H1 (cell line): Measurements from ENCODE around the gene PLXDC2. TPM values are rescaled to one million over a fixed set of nuclear protein-coding genes. Genes with fewer than 3 reads are reported as not detected.

Experiments
- NRF1 ChIP-seq: IDR thresholded peaks from 2 replicates; pipeline ENCODE4 v1.6.1; 2011; ENCODE audit warnings: mild to moderate bottlenecking, low read depth, low read length, improper control_type of control experiment
- RNF2 ChIP-seq: fragments of 200-900, 300-1000 bp; sonication (generic); IDR thresholded peaks from 2 replicates; pipeline ENCODE4 v1.7.1; 2016; ENCODE audit warnings: borderline replicate concordance, low read depth, mild to moderate bottlenecking, antibody characterized with exemption, low read length; ENCODE audit not compliant: poor library complexity, severe bottlenecking; ENCODE audit errors: missing control alignments
- SP1 ChIP-seq: IDR thresholded peaks from 2 replicates; pipeline ENCODE4 v1.6.1; 2011; ENCODE audit warnings: low read depth, low read length
- polyA plus RNA-seq, 7 experiments: library from polyadenylated mRNA; depleted of rRNA in 3 of 7; stranded (reverse) in 5 of 7; unstranded in 2 of 7; fragments of >200 nt in 5 of 7; fragments of 200-250 nt in 2 of 7; gene quantifications; 1 replicate in 5 of 7; 2 replicates in 1 of 7; 4 replicates in 1 of 7; pipeline versions ENCODE4 v1.2.1 to v1.2.3, GENCODE V29; 2011 to 2013; ENCODE audit warnings: missing spikeins in 2 of 7, mixed read lengths in 2 of 7
- total RNA-seq: library from RNA; stranded (reverse); fragmentation: NEBNext Ultra II Directional; extraction: Animal tissue kit (Norgen Biotek cat#: 25700); gene quantifications from 2 replicates; pipeline ENCODE4 v1.2.1, GENCODE V29; 2021

Gene PLXDC2
- total and polyA plus RNA-seq, 2 of the 8 experiments (the other 6 are each of a cell fraction or from before 2014, with no cell fraction given) = 23.0 to 40.5 TPM

DNA sequence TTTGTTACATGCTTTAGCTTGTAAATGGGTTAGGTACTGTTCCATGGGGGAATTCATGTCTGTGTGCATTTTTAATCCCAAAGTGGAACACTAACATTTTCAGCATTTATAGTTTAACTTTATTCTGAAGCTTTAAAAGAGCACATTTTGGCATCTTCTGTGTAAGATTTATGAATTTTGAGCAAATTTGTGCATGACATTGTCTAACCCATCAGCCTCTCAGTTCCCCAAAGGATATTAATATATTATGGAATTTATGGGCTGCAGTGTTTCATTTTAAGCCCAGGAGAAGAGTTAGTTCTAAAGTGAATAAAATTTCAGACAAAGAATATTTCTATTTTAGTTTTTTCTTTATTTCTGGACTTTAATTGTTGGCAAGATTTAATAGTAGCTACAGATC, 421.4 kb downstream of the PLXDC2 start (continued):
- TF ChIP-seq SP1 (no peak), NRF1 (no peak), RNF2 (no peak)
